ENCODE measurements around the gene EFTUD2.

DNA sequence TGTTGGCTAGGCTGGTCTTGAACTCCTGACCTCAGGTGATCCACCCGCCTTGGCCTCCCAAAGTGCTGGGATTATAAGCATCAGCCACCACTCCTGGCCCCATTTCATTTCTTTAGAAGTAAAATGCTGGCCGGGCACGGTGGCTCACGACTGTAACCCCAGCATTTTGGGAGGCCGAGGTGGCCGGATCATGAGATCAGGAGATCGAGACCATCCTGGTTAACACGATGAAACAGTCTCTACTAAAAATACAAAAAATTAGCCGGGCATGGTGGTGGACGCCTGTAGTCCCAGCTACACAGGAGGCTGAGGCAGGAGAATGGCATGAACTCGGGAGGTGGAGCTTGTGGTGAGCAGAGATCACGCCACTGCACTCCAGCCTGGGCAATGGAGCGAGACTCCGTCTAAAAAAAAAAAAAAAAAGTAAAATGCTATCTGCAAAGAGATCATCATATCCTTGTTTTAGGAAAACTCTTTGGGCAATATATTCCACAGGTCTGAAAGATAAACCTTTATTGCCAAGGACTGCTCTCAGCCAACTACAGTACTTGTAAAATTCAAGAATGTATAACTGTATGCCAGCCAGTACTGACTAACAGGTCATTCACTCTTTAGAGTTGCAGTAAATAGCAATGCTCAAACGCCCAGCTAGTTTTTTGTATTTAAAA, 73.0 kb downstream of the EFTUD2 start:
- TF ChIP-seq GATA2 (IDR thresholded peaks at IDR 0.05; ENCODE audit: low read depth, low read length) = no peak
- no peak for TF ChIP-seq GATA3 (IDR thresholded peaks at IDR 0.05; ENCODE audit: low read depth, low read length)
